ENCODE measurements around the gene UGCG.

DNA sequence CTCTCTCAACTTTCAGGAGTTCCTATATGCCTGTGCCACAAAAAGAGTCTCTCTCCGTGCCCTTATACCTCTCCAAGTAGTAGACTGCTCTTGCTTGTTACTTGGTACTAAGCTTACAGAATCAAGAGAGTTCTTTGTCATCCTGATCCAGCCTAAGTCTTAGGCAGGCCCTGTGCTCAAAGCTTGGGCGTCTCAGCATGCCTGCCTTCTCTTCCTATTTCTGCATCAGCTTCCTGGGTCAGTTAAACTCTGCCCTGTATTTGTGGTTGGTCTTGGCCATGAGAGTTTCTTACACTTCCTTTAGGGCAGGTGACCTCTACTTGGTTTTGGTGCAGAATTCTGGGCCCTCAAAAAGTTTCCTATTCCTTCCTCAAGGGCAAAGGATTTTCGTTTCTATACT is 33.0 kb upstream of the UGCG start:
- TF ChIP-seq, protein P1, sequence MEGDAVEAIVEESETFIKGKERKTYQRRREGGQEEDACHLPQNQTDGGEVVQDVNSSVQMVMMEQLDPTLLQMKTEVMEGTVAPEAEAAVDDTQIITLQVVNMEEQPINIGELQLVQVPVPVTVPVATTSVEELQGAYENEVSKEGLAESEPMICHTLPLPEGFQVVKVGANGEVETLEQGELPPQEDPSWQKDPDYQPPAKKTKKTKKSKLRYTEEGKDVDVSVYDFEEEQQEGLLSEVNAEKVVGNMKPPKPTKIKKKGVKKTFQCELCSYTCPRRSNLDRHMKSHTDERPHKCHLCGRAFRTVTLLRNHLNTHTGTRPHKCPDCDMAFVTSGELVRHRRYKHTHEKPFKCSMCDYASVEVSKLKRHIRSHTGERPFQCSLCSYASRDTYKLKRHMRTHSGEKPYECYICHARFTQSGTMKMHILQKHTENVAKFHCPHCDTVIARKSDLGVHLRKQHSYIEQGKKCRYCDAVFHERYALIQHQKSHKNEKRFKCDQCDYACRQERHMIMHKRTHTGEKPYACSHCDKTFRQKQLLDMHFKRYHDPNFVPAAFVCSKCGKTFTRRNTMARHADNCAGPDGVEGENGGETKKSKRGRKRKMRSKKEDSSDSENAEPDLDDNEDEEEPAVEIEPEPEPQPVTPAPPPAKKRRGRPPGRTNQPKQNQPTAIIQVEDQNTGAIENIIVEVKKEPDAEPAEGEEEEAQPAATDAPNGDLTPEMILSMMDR (conservative IDR thresholded peaks at IDR 0.05) = no peak
- TF ChIP-seq EZH2 (IDR thresholded peaks at IDR 0.05; ENCODE audit: low read depth) = no peak

All from PC-9 (cell line).